ENCODE data around the gene TLR3. TPM values are rescaled to one million over a fixed set of nuclear protein-coding genes. Genes with fewer than 3 reads are reported as not detected.

TLR3 gene
- total RNA-seq, 1 donor, result 0.43 TPM

GRCh38 chr4:186088523-186088922 is 19.6 kb downstream of the TLR3 start:
- no peak for DNase-seq (ENCODE audit: low read depth)
- no peak for TF ChIP-seq CTCF (IDR thresholded peaks at IDR 0.05; ENCODE audit: insufficient read depth, low read depth, low read length)
- no peak overlapping the region for H3K4me3 ChIP-seq (ENCODE audit: low read depth, low read length)

DNA sequence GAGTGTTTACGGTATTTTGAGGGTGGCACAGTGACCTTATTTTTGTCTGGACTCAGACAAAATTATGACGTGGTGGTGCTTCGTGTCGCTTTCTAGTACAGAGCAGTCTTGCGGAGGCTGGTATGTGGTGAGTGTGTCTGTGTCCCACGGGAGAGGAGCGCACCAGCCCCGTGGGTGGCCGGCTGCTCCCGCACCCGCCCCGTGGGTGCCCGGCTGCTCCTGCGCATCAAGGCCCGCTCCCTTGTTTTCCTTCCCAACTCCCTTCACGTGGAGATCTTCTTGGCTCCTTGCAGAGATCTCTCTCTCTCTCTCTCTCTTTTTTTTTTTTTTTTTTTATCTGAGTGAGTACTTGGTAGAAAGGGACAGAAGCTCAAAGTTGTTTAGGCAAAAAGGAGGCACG is 23.3 kb downstream of the TLR3 start:
- H3K4me3 ChIP-seq (ENCODE audit: low read depth, low read length), result no peak overlapping the region
- DNase-seq (ENCODE audit: low read depth), result no peak
- TF ChIP-seq CTCF (IDR thresholded peaks at IDR 0.05; ENCODE audit: insufficient read depth, low read depth, low read length), result no peak

- no peak overlapping the region for H3K4me3 ChIP-seq (ENCODE audit: low read depth, low read length)
Observed at GRCh38 chr4:186095406-186095805, 26.4 kb downstream of the TLR3 start.

DNA sequence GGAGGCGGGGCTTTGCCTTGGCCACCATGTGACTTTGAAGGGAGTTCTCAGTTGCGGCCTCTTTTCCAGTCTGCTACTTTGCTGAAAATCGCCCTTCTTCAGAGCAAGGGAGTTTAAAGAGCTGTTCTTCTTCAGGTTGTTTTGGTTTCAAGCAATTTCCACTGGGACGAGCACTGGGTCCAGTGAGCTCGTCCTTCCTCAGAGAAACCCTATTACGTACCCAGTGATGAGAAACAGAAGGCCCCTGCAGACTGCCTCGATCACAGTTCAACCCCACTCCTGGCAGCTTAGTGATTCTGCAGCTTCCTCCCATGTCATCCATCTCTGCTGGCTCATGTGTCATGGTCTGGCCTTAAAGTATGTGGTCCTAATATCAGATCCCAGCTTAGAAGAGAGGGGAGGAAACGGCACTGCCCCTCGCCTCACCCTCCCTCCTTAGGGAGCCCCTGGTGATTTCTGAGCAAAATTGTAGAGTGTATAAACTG is 27.8 kb downstream of the TLR3 start:
- no peak for TF ChIP-seq CTCF (IDR thresholded peaks at IDR 0.05; ENCODE audit: insufficient read depth, low read depth, low read length)
- H3K4me3 ChIP-seq (ENCODE audit: low read depth, low read length), result no peak overlapping the region
- no peak for DNase-seq (ENCODE audit: low read depth)

More at GRCh38 chr4:186095406-186095805, 26.4 kb downstream of the TLR3 start:
- no peak for DNase-seq (ENCODE audit: low read depth)
- no peak for TF ChIP-seq CTCF (IDR thresholded peaks at IDR 0.05; ENCODE audit: insufficient read depth, low read depth, low read length)

DNA sequence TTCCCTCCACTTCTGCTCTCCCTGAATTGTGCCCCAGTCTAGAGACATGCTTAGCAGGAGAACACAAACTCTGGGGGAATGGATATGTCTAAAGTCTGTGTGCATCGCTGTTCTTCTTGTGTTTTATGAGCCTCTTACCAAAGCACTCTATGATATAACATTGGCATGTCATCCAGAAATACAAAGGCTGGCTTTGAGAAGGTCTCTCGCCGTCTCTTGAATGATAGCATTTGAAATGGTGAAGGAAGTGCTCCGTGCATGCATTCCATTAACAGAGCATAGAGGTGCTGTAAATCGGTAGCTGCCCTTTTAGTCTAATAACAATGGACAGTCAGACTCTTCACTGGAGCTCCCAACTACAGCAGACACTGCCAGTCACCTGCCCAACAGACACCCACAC is 28.4 kb downstream of the TLR3 start:
- DNase-seq (ENCODE audit: low read depth), result no peak
- TF ChIP-seq CTCF (IDR thresholded peaks at IDR 0.05; ENCODE audit: insufficient read depth, low read depth, low read length), result no peak
- no peak overlapping the region for H3K4me3 ChIP-seq (ENCODE audit: low read depth, low read length)

DNA sequence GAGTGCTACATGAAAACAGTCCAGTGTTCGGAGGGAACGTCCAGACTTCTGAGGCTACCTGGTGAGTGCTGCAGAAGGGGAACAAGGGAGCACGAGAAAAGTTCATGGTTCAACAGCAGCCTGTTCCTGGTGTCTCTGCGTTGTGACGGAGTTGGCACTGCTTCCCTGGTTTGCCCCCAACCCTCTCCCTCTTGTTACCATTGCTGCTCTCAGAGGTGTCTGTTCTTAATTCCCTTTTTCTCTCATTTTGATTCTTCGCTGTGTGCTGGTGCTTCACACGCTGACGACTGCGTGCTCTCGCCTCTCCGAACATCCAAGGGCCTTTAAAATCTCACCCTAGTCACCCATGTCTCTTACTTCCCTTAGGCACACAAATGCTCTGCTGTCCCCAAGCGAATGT is 34.0 kb downstream of the TLR3 start:
- H3K4me3 ChIP-seq (ENCODE audit: low read depth, low read length), result no peak overlapping the region
- no peak for TF ChIP-seq CTCF (IDR thresholded peaks at IDR 0.05; ENCODE audit: insufficient read depth, low read depth, low read length)
- DNase-seq (ENCODE audit: low read depth), result no peak

Data from fibroblast of villous mesenchyme (primary cell).